Measurements from ENCODE around the gene GDPGP1. TPM values are rescaled to one million over a fixed set of nuclear protein-coding genes. Genes with fewer than 3 reads are reported as not detected.

Gene GDPGP1
- total and polyA plus RNA-seq, 9 of the 15 experiments (the other 6 are each of a cell fraction or from before 2014, with no cell fraction given): 0.78 to 6.1 (median 2.8) TPM

DNA sequence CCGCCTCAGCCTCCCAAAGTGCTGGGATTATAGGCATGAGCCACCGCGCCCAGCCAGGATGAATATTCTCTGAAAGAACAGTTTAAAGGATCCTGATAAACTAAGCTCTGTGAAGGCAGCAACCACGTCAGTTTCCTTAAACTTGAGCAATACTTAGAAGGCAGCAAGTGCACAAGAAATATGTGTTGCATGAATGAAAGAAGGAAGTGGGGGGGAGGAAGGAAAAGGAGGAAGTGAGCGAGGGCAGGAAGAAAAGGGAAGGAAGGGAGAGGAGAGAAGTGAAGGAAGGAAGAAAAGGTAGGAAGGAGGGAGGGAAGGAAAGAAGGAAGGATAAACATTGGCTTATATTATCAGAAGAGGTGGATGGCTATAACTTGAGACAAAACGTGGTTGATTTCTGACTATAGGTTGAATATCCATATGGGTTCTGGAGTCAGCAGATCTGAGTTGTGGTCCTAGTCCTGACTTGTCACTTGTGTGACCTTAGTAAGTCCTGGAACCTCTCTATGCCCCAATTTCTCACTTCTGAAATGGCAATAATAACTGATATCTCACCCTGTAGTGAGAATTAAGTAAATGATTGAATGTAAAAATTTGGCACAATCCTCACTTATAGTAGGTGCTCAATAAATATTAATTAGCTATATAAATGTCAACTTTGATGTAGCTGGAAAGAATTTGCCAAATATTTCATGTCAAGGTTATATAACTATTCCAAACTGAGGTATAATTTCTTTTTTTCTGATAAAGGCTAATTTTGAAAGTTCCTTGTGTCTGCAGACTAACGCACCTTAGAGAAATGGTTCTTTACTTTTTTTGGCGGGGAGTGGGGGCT, 44.9 kb upstream of the GDPGP1 start (continued):
- no peak for TF ChIP-seq ZNF318 (IDR thresholded peaks at IDR 0.05; ENCODE audit: borderline replicate concordance in 1 of 2, low read depth in 1 of 2)
- TF ChIP-seq, protein P1, sequence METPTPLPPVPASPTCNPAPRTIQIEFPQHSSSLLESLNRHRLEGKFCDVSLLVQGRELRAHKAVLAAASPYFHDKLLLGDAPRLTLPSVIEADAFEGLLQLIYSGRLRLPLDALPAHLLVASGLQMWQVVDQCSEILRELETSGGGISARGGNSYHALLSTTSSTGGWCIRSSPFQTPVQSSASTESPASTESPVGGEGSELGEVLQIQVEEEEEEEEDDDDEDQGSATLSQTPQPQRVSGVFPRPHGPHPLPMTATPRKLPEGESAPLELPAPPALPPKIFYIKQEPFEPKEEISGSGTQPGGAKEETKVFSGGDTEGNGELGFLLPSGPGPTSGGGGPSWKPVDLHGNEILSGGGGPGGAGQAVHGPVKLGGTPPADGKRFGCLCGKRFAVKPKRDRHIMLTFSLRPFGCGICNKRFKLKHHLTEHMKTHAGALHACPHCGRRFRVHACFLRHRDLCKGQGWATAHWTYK (CRISPR knock-in tag; IDR thresholded peaks at IDR 0.05): no peak
- no peak for TF ChIP-seq BMI1 (IDR thresholded peaks at IDR 0.05; ENCODE audit: low read length)
- peak; percentile 72 for TF ChIP-seq ARID1B (IDR thresholded peaks at IDR 0.05)
- TF ChIP-seq ILK (tag; IDR thresholded peaks at IDR 0.05; ENCODE audit: borderline replicate concordance, low read depth): no peak
- peak; percentile 66 for TF ChIP-seq ASH1L (IDR thresholded peaks at IDR 0.05; ENCODE audit: borderline replicate concordance, low read depth, partially characterized antibody)
- 0 out of 2 replicates have a peak, but pooled peaks have one; percentile 21 for TF ChIP-seq HDAC2 (IDR thresholded peaks at IDR 0.05)
- TF ChIP-seq TRIM25 (IDR thresholded peaks at IDR 0.05; ENCODE audit: borderline replicate concordance): no peak
- TF ChIP-seq, protein P2, sequence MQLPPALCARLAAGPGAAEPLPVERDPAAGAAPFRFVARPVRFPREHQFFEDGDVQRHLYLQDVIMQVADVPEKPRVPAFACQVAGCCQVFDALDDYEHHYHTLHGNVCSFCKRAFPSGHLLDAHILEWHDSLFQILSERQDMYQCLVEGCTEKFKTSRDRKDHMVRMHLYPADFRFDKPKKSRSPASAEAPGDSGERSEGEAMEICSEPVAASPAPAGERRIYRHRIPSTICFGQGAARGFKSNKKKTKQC (CRISPR knock-in tag; IDR thresholded peaks at IDR 0.05): no peak
- TF ChIP-seq, protein P3, sequence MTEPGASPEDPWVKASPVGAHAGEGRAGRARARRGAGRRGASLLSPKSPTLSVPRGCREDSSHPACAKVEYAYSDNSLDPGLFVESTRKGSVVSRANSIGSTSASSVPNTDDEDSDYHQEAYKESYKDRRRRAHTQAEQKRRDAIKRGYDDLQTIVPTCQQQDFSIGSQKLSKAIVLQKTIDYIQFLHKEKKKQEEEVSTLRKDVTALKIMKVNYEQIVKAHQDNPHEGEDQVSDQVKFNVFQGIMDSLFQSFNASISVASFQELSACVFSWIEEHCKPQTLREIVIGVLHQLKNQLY (CRISPR knock-in tag; conservative IDR thresholded peaks at IDR 0.05): no peak
- peak; percentile 95; the same call in 1 of the 2 replicates for TF ChIP-seq HDGF (IDR thresholded peaks at IDR 0.05)
- TF ChIP-seq KAT8 (IDR thresholded peaks at IDR 0.05; ENCODE audit: low read depth): no peak
- no peak for TF ChIP-seq XRCC3 (IDR thresholded peaks at IDR 0.05)
- TF ChIP-seq POLR2AphosphoS5 (IDR thresholded peaks at IDR 0.05; ENCODE audit: control insufficient read depth, insufficient read depth, low read depth, low read length): no peak

Measured in K562 (cell line).